ENCODE results near the gene LPAR1. TPM values are rescaled to one million over a fixed set of nuclear protein-coding genes. Genes with fewer than 3 reads are reported as not detected.

Gene LPAR1
- total and polyA plus RNA-seq, 2 donors (not counting 1 experiment from before 2014, with no cell fraction given), result 0.06 TPM; not detected in 1

GRCh38 chr9:111030492-111030891, 7.8 kb downstream of the LPAR1 start:
- Histone ChIP-seq H3K4me3 (ENCODE audit: control extremely low read depth in 1 of 5, extremely low read depth in 1 of 5, insufficient read depth in 1 of 5, low read depth in 2 of 5, low read length in 4 of 5) (no peak overlapping the region), H3K4me2 (replicated peaks; ENCODE audit: low read depth, low read length, poor library complexity, severe bottlenecking) (no peak overlapping the region), H3K9me3 (ENCODE audit: control extremely low read depth in 1 of 3, control insufficient read depth in 2 of 3, insufficient read depth in 1 of 3, low read length in 2 of 3) (no peaks in the 10 kb centered on the region), H4K20me1 (ENCODE audit: control insufficient read depth, insufficient read depth, low read length, poor library complexity, severe bottlenecking) (no peaks in the 10 kb centered on the region), H3K79me2 (ENCODE audit: control insufficient read depth, insufficient read depth, low read length) (no peaks in the 10 kb centered on the region), H2AFZ (ENCODE audit: insufficient read depth, low read depth, low read length, poor library complexity, severe bottlenecking) (no peak overlapping the region), H3K36me3 (replicated peaks in 1 of 2; ENCODE audit: control extremely low read depth in 1 of 2, control insufficient read depth in 1 of 2, extremely low read depth in 1 of 2, insufficient read depth in 2 of 2, low read length in 1 of 2) (no peaks in the 10 kb centered on the region), H3K9ac (ENCODE audit: low read length) (no peak overlapping the region), H3K27me3 (replicated peaks in 1 of 4; ENCODE audit: control extremely low read depth in 1 of 4, control insufficient read depth in 3 of 4, insufficient read depth in 4 of 4, low read length in 3 of 4) (peaks cover 0 to 12% (median 3%) of the 10 kb centered on the region in 4 experiments), H3K27ac (ENCODE audit: low read length in 2 of 2) (no peak overlapping the region), H3K4me1 (ENCODE audit: control insufficient read depth in 2 of 2, insufficient read depth in 2 of 2, low read length in 2 of 2) (no peaks in the 10 kb centered on the region)
- intact Hi-C loops (cut with micrococcal nuclease), result no loop called here
- H3K27me3 Mint-ChIP-seq, result peaks cover 18% of the 10 kb centered on the region
- CTCF ChIA-PET, result no interaction called here
- H3K9me3 Mint-ChIP-seq (ENCODE audit: insufficient read depth), result peaks cover under 1% of the 10 kb centered on the region
- POLR2A ChIA-PET, result no interaction called here
- 91% methylated on average over 5 of the region's 5 CpGs for WGBS (ENCODE audit: insufficient coverage)
- DNase-seq (no peak), ATAC-seq (ENCODE audit: low read depth) (no peak)
- TF ChIP-seq CTCF (IDR thresholded peaks at IDR 0.05), result no peak
- no peak for TF ChIP-seq EZH2 (IDR thresholded peaks at IDR 0.05; ENCODE audit: borderline replicate concordance, insufficient read depth, low read depth, low read length, poor library complexity, severe bottlenecking)
- no peak overlapping the region for H3K4me3 Mint-ChIP-seq
- H3K4me1 Mint-ChIP-seq, result no peaks in the 10 kb centered on the region
- no peak overlapping the region for H3K27ac Mint-ChIP-seq

GRCh38 chr9:111029260-111029659, 9.0 kb downstream of the LPAR1 start:
- H3K79me2 ChIP-seq (ENCODE audit: control insufficient read depth, insufficient read depth, low read length), result no peaks in the 10 kb centered on the region
- H3K9me3 ChIP-seq (ENCODE audit: control extremely low read depth in 1 of 3, control insufficient read depth in 2 of 3, insufficient read depth in 1 of 3, low read length in 2 of 3), result no peaks in the 10 kb centered on the region
- ATAC-seq (ENCODE audit: low read depth) (no peak), DNase-seq (no peak)
- 29% methylated on average over 4 of the region's 4 CpGs for WGBS (ENCODE audit: insufficient coverage)
- H3K4me3 ChIP-seq (ENCODE audit: control extremely low read depth in 1 of 5, extremely low read depth in 1 of 5, insufficient read depth in 1 of 5, low read depth in 2 of 5, low read length in 4 of 5), result no peak overlapping the region
- H2AFZ ChIP-seq (ENCODE audit: insufficient read depth, low read depth, low read length, poor library complexity, severe bottlenecking), result no peak overlapping the region
- Mint-ChIP-seq H3K9me3 (ENCODE audit: insufficient read depth) (peaks cover 4% of the 10 kb centered on the region), H3K4me3 (no peak overlapping the region), H3K4me1 (no peaks in the 10 kb centered on the region), H3K27ac (no peak overlapping the region), H3K27me3 (peaks cover 8% of the 10 kb centered on the region)
- intact Hi-C loops (cut with micrococcal nuclease), result no loop called here
- peaks cover 0 to 3% (median 1%) of the 10 kb centered on the region in 4 experiments for H3K27me3 ChIP-seq (replicated peaks in 1 of 4; ENCODE audit: control extremely low read depth in 1 of 4, control insufficient read depth in 3 of 4, insufficient read depth in 4 of 4, low read length in 3 of 4)
- H3K36me3 ChIP-seq (replicated peaks in 1 of 2; ENCODE audit: control extremely low read depth in 1 of 2, control insufficient read depth in 1 of 2, extremely low read depth in 1 of 2, insufficient read depth in 2 of 2, low read length in 1 of 2), result no peaks in the 10 kb centered on the region
- CTCF ChIA-PET, result no interaction called here
- no peaks in the 10 kb centered on the region for H4K20me1 ChIP-seq (ENCODE audit: control insufficient read depth, insufficient read depth, low read length, poor library complexity, severe bottlenecking)
- no peak overlapping the region for H3K4me2 ChIP-seq (replicated peaks; ENCODE audit: low read depth, low read length, poor library complexity, severe bottlenecking)
- H3K9ac ChIP-seq (ENCODE audit: low read length), result no peak overlapping the region
- H3K27ac ChIP-seq (ENCODE audit: low read length in 2 of 2), result no peak overlapping the region
- no peaks in the 10 kb centered on the region for H3K4me1 ChIP-seq (ENCODE audit: control insufficient read depth in 2 of 2, insufficient read depth in 2 of 2, low read length in 2 of 2)
- TF ChIP-seq EZH2 (IDR thresholded peaks at IDR 0.05; ENCODE audit: borderline replicate concordance, insufficient read depth, low read depth, low read length, poor library complexity, severe bottlenecking) (no peak), CTCF (IDR thresholded peaks at IDR 0.05) (no peak)
- POLR2A ChIA-PET, result no interaction called here

All from B cell (primary cell).